ACHN (cell line): Measurements from ENCODE around the gene MAST1.
A peak's percentile ranks its signal among the peaks of the same experiment; 100 is the strongest.
"Not testable (repeated sequence)": the region's sequence is repeated elsewhere in the genome, so short reads cannot be mapped to it uniquely, and the experiment has no call there.

ENCODE experiments used
- DNase-seq: peaks from one replicate; pipeline ENCODE4 v3.0.0-alpha.2; 2015
- in situ Hi-C: cut with HindIII; loops from 2 replicates; pipeline ENCODE4 v1.10.0; 2017; ENCODE audit warnings: low sequenced_read_pairs, low pct_ligation_motif_present, low pct_unique_long_range_greater_than_20kb

Gene MAST1

DNA sequence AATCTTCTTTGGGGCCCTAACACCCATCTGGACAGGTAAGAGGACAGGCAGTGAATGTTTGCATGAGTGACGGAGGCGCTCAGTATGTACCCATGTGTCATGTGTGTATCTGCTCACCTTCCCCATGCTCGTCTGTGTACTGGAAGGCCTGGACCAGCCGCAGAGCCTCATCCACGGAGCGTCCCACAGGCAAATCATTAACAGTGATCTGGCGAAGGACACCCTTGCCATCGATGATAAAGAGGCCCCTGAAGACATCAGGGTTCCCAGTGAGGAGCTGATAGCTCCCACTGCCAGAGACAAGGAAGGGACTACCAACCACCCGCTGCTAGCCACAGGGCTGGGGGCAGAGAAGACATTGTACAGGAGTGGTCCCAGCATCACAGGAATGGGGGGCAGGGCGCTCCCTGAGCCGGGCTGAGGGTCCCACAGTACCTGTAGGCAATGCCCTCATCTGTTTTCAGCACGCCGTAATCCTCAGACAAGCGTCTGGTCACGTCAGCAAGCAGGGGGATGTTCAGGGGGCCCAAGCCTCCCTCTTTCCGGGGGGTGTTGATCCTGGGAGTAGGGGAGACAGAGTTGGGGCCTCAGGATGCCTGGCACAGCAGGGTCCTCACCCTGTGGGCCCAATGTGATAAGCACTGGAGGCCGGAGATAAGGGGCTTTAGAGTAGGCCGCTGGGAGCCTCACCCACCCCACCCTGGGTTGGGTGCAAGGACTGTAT, 38.4 kb upstream of the MAST1 start:
- no peak for DNase-seq
- in situ Hi-C loops: no loop called here

DNA sequence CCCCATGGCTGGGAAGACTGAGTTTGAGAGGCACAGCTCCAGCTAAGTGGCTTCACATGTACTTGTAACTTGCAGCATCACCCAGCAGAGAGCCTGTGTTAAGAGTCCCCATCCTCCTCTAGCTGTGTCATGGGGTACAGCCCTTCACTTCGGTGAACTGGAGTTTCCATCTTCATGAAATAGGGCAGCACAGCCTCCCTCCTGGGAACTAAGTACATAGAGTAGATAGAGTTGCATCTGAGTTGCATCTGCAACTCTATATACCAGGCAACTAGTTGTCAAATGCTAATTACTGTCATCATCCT, 37.9 kb upstream of the MAST1 start:
- in situ Hi-C loops: no loop called here
- no peak for DNase-seq

DNA sequence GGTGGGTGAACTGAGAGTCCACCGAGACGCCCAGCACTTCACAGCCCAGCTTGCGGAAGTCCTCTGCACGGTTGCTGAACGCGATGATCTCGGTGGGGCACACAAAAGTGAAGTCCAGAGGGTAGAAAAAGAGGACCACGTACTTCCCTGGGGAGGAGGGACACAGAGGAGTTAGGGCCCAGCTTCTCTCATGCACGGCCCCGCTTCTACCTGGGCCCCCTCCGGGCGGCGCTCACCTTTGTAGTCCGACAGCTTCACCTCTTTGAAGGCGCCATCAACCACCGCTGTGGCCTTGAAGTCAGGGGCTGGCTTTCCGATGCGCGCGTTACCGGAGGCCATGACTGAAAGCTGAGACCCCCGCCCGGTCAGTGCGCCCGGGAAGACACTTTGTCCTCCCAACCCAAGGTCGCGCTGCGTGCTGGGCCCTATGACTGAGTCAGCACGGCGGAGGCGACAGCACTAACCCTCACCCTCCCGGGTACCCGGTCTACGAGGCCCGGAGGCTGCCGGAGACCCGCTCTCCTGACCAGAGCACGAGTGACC, 37.3 kb upstream of the MAST1 start:
- in situ Hi-C loops: no loop called here

DNA sequence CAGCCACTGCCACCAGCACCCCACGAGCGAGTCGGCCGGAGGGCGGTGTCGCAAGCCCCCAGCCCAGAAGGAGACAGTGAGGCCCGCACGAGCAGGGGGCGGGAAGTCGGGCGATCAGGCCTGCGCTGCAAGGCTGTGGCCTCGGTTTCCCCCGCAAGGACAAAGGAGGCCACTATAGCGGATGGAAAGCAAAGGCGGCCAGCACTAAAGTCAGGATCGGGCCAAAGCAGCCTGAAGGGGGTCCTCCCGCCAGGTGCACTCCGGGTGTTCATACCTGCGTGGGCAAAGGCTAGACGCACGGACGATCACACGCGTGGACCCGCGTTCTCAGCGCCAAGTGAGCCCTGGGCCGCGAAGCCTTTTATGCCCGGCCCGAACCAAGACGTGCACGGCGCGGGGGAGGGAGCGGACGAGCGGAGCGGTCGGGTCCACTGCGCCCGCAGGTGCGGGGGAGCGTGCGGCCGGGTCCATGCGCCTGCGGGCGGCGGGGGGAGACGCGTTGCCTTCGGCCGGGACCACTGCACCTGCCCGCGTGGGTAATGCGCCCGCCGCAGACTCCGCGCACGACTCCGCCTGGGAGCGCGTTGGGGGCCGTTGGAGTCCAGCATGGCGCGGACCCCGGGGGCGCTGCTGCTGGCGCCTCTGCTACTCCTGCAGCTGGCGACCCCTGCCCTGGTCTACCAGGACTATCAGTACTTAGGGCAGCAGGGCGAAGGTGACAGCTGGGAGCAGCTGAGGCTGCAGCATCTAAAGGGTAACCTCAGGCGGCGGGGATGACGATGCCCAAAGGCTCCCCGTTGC, 36.6 kb upstream of the MAST1 start, which contains the start of the genes PRDX2 and THSD8:
TSS of gene PRDX2 (minus strand) at position 335 of the 801 bp plus-strand sequence. CDS start 539 bp downstream, outside the sequence.
TSS of gene THSD8 (plus strand) at position 604 of the 801 bp plus-strand sequence. CDS start at position 607, 3 bp downstream.
- in situ Hi-C loops: no loop called here
- DNase-seq: peak; percentile 51

More for the DNA sequence above, 37.3 kb upstream of the MAST1 start:
- no peak for DNase-seq

DNA sequence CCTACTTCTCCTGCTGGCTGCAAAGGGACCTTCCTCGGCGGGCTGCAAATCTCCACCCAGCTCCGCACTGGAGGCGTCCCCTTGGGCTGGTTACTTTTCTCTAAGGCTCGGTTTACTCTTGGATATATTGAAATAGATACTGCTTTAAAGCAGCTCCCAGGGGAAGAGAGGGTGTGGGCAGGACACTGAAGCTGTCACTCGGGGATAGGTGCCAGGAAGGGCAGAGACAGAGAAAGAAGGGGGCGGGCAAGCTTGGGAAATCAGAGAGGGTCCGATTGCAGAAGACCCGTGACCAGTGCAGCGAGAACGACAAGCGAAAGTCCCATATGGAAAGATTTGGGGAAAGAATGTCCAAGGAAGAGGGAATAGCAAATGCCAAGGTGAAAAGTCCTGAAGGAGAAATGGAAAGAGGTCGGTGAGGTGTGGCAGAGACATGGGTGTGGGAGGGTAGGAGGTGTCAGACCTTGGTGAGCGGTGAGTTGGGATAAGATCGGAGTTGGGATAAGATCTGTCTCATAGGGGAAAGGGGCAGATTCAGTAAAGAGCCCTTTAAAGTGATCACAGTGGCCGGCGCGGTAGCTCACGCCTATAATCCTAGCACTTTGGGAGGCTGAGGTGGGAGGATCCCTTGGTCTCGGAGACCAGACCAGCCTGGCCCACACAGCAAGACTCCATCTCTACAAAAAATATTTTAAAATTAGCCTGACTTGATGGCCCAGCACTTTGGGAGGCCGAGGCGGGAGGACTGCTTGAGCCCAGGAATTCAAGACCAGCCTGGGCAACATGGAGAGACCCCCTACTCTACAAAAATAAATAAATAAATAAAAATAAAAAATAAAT, 35.8 kb upstream of the MAST1 start:
- in situ Hi-C loops: no loop called here
- no peak for DNase-seq

DNA sequence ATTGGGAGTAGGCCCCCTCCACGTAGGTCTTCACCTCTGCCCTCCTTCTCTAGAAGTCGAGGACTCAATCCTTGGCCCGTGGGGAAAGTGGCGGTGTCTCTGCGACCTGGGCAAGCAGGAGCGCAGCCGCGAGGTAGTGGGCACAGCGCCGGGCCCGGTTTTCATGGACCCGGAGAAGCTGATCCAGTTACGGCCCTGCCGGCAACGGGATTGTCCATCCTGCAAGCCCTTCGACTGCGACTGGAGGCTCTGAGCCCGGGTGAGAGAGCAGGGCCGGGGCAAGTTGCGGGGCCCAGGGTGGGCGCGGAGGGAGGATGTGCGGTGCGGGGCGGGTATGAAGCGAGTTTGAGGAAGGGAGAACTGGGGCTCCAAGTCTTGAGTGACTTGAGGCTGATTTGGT, 34.3 kb upstream of the MAST1 start:
- no peak for DNase-seq
- in situ Hi-C loops: no loop called here

DNA sequence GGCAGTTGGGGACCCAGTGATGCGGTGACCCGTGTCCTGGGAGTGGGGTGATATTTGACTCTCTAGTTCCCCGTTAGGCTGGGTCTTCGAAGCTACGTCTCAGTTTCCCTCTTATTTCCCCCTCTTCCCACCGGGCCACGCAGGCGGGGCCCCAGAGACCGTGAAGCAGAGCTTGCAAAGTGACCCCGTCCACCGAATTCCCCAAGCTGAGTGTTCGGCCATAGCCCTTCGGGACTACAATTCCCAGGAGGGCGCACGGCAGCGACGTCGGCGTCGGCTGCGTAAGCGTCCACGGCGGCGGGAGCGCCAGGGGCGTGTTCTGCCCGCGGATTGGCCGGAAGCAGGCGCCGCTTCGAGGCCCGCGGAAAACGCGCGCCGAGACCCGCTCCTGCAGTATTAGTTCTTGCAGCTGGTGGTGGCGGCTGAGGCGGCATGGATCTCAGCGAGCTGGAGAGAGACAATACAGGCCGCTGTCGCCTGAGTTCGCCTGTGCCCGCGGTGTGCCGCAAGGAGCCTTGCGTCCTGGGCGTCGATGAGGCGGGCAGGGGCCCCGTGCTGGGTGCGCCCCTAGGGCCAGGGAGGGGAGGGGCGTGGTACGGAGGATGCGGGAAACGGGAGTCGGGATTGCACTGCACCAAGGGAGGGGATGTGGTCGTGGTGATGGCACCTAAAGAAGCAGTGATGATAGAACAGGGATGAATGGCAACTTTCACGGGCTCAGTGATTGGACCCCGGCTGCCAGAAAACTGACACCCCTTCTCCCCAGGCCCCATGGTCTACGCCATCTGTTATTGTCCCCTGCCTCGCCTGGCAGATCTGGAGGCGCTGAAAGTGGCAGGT, 31.9 kb upstream of the MAST1 start, which contains the start of gene RNASEH2A:
TSS of gene RNASEH2A (plus strand) at position 343 of the 840 bp plus-strand sequence. CDS start at position 433, 90 bp downstream.
- DNase-seq: peak; percentile 90
- in situ Hi-C loops: no loop called here

DNA sequence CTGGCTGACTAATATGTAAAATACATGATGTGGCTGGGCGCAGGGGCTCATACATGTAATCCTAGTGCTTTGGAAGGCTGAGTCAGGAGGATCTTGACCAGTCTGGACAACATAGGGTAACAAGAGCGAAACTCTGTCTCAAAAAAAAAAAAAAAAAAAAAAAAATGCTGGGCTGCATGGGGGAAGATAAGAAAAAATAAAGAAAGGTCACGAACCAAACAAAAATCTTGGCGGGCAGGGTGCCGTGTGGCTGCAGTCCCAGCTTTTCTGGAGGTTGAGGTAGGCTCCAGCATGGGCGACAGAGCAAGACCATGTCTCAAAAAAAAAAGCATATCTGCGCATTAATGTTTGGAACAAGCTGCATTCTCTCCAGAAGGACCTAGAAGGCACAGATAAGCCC, 23.2 kb upstream of the MAST1 start:
- no peak for DNase-seq
- in situ Hi-C loops: no loop called here

DNA sequence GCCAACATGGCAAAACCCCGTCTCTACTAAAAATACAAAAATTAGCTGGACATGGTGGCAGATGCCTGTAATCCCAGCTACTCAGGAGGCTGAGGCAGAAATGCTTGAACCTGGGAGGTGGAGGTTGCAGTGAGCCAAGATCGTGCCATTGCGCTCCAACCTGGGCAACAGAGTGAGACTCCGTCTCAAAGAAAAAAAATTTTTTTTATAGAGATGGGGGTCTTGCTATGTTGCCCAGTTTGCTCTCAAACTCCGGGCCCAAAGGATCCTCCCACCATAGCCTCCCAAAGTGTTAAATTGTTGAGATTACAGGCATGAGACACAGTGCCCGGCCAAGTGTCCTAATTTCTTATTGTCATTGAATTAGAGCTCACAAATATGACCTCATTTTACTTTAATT, 21.1 kb upstream of the MAST1 start:
- in situ Hi-C loops, DNase-seq: not testable (repeated sequence)

DNA sequence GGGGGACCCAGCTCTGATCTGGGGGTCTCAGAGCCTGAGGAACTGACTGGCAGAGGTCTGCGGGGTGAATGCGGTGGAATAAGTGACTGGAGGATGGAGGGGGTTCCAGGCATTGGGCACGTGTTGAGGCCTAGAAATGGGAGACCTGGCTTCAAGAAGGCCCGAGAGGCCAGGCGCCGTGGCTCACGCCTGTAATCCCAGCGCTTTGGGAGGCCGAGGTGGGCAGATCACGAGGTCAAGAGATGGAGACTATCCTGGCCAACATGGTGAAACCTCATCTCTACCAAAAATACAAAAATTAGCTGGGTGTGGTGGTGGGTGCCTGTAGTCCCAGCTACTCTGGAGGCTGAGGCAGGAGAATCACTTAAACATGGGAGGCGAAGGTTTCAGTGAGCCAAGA, 20.5 kb upstream of the MAST1 start:
- DNase-seq, in situ Hi-C loops: not testable (repeated sequence)

DNA sequence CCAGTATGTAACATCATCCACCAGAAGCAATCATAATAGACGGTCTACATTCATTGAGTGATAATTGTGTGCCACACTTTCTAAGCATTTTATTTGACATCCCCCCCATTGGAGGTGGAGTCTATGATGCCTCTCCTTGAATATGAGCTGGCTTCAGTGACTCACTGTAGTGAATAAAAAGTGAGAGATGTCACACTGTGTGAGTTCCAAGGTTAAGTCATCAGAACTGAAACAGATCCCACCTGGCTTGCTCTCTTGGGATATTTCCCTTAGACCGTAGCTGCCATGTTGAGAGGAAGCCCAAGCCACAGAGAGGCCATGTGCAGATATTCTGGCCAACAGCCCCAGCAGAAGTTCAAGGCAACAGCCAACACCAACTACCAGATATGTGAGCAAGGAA, 16.6 kb upstream of the MAST1 start:
- no peak for DNase-seq
- in situ Hi-C loops: no loop called here

DNA sequence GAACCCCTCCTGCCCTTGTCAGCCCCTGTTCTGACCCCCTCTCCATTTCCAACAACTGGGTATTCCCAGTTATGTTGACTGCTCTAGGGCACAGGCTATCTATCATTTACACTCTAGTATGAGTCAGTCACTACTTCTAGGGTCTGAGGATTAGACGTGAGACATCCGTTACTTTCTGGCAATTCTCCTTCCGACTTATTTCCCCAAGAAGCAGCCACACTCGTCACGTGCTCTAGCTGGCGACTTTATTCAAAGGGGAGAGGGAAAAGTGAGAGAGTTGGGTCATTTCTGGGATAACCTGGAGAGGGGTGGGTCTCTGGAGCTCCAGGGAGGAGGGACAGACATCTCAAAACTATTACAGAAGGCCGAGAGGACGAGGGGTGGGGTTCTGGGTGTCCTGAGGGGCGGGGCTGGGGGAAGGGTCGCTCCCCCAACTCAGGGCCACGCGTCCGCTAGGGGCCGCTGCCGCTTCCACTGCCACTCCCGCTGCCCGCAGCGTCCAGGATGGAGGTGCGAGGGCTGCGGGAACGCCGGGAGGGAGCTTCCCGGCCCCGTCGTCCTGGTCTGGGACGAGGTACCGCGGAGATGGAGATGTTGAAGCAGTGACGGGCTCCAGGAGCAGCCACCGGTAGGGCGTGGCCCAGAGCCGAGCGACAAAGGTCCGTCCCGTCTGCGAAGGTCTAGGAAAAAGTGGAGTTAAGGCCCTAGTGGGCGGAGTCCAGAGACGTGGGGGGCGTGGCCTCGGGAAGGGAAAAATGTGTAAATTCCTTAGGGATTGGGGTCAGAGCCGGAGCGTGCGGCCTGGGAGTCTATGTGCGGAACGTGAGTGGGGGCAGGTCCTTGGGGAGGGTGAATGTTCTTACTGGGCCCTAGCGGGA, 12.8 kb upstream of the MAST1 start:
- no peak for DNase-seq
- in situ Hi-C loops: no loop called here

DNA sequence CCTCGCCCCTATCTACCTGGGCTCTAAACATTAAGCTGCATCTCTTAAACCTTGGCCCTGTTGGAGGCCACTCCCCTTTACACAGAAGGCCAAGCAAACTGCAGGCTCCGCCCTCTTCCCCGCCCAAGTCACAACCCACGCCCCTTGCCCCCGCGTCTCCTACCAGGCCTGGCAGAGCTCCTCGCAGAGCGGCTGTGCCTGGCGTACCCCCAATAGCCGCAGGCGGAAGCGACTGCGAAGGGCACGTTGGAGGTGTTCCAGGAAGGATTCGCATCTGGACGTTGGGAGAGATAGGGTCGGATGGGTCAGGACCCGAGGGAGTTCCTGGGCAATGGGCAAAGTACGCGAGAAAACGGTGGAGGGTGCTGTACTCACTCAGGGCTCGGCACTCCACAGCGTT, 9.8 kb upstream of the MAST1 start:
- DNase-seq: no peak
- in situ Hi-C loops: no loop called here

DNA sequence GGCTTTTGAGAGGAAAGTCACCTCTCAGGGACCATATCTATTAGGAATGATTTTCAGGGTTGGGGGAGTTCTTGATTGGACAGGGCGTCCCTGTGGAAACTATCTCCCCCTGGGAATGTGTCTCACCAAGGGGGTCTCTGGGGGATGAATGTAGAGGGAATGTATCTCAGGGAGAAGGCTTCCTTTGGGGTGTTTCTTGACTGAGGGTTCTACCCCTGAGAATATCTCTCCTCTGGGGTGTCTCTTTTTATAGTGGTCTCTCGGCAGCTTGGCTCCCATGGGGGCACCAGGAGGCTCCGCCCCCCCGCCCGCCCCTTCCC, 4.9 kb upstream of the MAST1 start:
- in situ Hi-C loops: no loop called here
- no peak for DNase-seq

DNA sequence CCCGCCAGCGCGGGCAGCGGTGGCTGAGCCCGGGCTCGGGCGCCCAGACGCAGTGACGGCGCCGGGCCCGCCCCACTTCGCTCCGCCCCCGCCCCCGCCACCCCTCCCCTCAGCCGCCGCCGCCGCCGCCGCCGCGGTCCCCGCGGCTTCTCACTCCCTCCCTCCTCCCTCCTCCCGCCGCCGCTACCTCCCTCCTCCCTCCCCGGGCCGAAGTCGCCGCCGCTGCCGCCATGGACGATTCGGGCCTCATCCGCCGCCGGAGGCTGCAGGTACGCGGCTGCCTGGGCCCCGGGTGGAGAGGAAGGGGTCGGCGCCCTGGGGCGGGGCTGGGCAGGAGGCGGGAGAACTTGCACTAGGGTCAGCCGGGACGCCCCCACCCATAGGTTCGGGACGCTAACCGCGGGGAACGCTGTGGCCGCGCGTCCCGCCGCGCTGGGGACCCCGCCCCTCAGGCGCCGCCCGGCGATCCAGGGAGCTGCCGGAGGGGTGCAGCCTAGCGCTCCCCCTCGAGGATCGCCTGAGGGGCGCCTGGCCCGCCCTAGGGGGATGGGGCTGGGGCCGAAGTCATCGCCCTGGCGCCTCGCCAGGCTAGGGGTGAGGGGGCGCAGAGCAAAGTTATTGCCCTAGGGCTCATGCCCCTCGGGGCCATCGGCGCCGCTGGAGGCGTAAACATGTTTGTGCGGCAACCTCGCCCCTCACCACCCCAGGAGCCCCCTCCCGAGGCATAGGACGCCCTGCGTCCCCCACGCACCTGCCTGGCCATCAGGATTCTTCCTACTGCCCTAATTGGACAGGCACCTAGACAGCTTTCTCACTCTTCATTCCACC, 4.4 kb upstream of the MAST1 start:
- in situ Hi-C loops: no loop called here
- DNase-seq: peak; percentile 30

DNA sequence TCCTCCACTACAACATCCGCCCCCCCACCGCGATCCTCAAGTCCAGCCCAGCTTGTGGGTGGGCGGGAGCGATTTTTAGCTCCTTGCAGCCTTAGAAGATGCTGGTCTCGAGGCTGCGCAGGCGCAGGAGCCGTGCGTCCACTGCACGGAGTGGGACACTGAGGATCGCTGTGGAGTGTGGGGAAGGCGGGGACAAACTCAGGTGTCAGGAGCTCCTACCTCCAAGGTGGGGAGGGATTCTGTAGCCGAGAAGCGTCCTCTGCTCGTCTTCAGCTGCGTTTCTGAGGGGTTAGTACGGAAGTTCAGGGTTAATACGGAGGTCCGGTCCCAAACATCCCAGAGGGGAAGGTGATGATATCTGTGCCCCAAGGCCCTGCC, 3.8 kb upstream of the MAST1 start, which contains the start of gene RTBDN:
TSS of gene RTBDN (minus strand) at position 14 of the 378 bp plus-strand sequence. CDS start 4,600 bp downstream, outside the sequence.
- no peak for DNase-seq
- in situ Hi-C loops: no loop called here
